Measurements from ENCODE around the gene TANC2.

Gene TANC2

GRCh38 chr17:63001689-63002394, 35.8 kb downstream of the TANC2 start:
- DNase-seq (ENCODE audit: low spot score), result no peak

- DNase-seq (ENCODE audit: low spot score), result no peak
These were observed 36.6 kb downstream of the TANC2 start for GRCh38 chr17:63002625-63003024.

GRCh38 chr17:63015824-63016223, 49.8 kb downstream of the TANC2 start:
- no peak for DNase-seq (ENCODE audit: low spot score)
